HepG2 (cell line): ENCODE results near the gene DHX16. TPM values are rescaled to one million over a fixed set of nuclear protein-coding genes. Genes with fewer than 3 reads are reported as not detected.

Source experiments
- CAMTA2 ChIP-seq: sonication (generic); formaldehyde crosslinking; IDR thresholded peaks from 2 replicates; pipeline ENCODE4 v1.4.0; 2020; ENCODE audit warnings: mild to moderate bottlenecking, missing genetic modification reagents, borderline replicate concordance
- GFI1 ChIP-seq: sonication (generic); formaldehyde crosslinking; IDR thresholded peaks from 2 replicates; pipeline ENCODE4 v1.5.0; 2020; ENCODE audit warnings: missing genetic modification reagents, mild to moderate bottlenecking, borderline replicate concordance
- GZF1 ChIP-seq: sonication (generic); formaldehyde crosslinking; IDR thresholded peaks from 2 replicates; pipeline ENCODE4 v1.5.1; 2020; ENCODE audit warnings: mild to moderate bottlenecking, missing genetic modification reagents
- JUN ChIP-seq: sonication (generic); formaldehyde crosslinking; IDR thresholded peaks from 2 replicates; pipeline ENCODE4 v1.4.0; 2020; ENCODE audit warnings: mild to moderate bottlenecking, missing genetic modification reagents
- MXD1 ChIP-seq: sonication (generic); formaldehyde crosslinking; IDR thresholded peaks from 2 replicates; pipeline ENCODE4 v1.4.0; 2020; ENCODE audit warnings: mild to moderate bottlenecking, missing genetic modification reagents
- NFYC ChIP-seq: IDR thresholded peaks from 2 replicates; pipeline ENCODE4 v1.6.1; 2016; ENCODE audit warnings: missing genetic modification reagents, missing compliant biosample characterization
- RERE ChIP-seq: IDR thresholded peaks from 2 replicates; pipeline ENCODE4 v1.6.1; 2016; ENCODE audit warnings: low read depth, missing genetic modification reagents, missing compliant biosample characterization
- ZMYM3 ChIP-seq: sonication (generic); formaldehyde crosslinking; IDR thresholded peaks from 2 replicates; pipeline ENCODE4 v1.5.1; 2020; ENCODE audit warnings: mild to moderate bottlenecking, missing genetic modification reagents
- ZNF12 ChIP-seq: sonication (generic); formaldehyde crosslinking; IDR thresholded peaks from 2 replicates; pipeline ENCODE4 v1.5.0; 2020; ENCODE audit warnings: missing genetic modification reagents
- ZNF17 ChIP-seq: sonication (generic); formaldehyde crosslinking; IDR thresholded peaks from 2 replicates; pipeline ENCODE4 v1.5.0; 2020; ENCODE audit warnings: mild to moderate bottlenecking, missing genetic modification reagents
- ZNF263 ChIP-seq: sonication (generic); formaldehyde crosslinking; IDR thresholded peaks from 2 replicates; pipeline ENCODE4 v1.4.0; 2020; ENCODE audit warnings: missing genetic modification reagents
- ZNF496 ChIP-seq: sonication (generic); formaldehyde crosslinking; IDR thresholded peaks from 2 replicates; pipeline ENCODE4 v1.8.1; 2023; ENCODE audit warnings: mild to moderate bottlenecking, moderate library complexity, missing genetic modification reagents; ENCODE audit not compliant: insufficient replicate concordance
- ZNF589 ChIP-seq: sonication (generic); formaldehyde crosslinking; conservative IDR thresholded peaks from 2 replicates; pipeline ENCODE4 v1.8.0; 2022; ENCODE audit warnings: mild to moderate bottlenecking, moderate library complexity, missing genetic modification reagents
- ZNF619 ChIP-seq: sonication (generic); formaldehyde crosslinking; IDR thresholded peaks from 2 replicates; pipeline ENCODE4 v1.4.0; 2020; ENCODE audit warnings: mild to moderate bottlenecking, missing genetic modification reagents
- ZNF660 ChIP-seq: sonication (generic); formaldehyde crosslinking; IDR thresholded peaks from 2 replicates; pipeline ENCODE4 v1.5.1; 2020; ENCODE audit warnings: mild to moderate bottlenecking, low read depth, missing genetic modification reagents, borderline replicate concordance
- ZNF678 ChIP-seq: sonication (generic); formaldehyde crosslinking; IDR thresholded peaks from 2 replicates; pipeline ENCODE4 v1.4.0; 2020; ENCODE audit warnings: mild to moderate bottlenecking, missing genetic modification reagents
- ZNF784 ChIP-seq: sonication (generic); formaldehyde crosslinking; IDR thresholded peaks from 2 replicates; pipeline ENCODE4 v1.5.1; 2020; ENCODE audit warnings: missing genetic modification reagents, mild to moderate bottlenecking, borderline replicate concordance
- ZNF800 ChIP-seq: sonication (generic); formaldehyde crosslinking; IDR thresholded peaks from 2 replicates; pipeline ENCODE4 v1.4.0; 2020; ENCODE audit warnings: missing genetic modification reagents
- ZNF816 ChIP-seq: sonication (generic); formaldehyde crosslinking; IDR thresholded peaks from 2 replicates; pipeline ENCODE4 v1.8.0; 2022; ENCODE audit warnings: missing genetic modification reagents, mild to moderate bottlenecking, borderline replicate concordance
- ZNF850 ChIP-seq: sonication (generic); formaldehyde crosslinking; conservative IDR thresholded peaks from 2 replicates; pipeline ENCODE4 v1.9.0; 2021; ENCODE audit warnings: mild to moderate bottlenecking, missing genetic modification reagents
- polyA plus RNA-seq, 8 experiments: library from polyadenylated mRNA; depleted of rRNA in 3 of 8; stranded (reverse) in 7 of 8; unstranded in 1 of 8; fragments of >200 nt; fragmentation: Illumina TruSeq in 4 of 8; extraction: Trizol in 4 of 8; gene quantifications; 2 replicates each; pipeline versions ENCODE4 v1.2.1 to v1.2.3, GENCODE V29; 2011 to 2016; ENCODE audit warnings: low read depth in 4 of 8, missing spikeins in 1 of 8, mixed read lengths in 1 of 8; ENCODE audit not compliant: insufficient read depth in 1 of 8
- total RNA-seq, 5 experiments: library from RNA; depleted of rRNA; stranded (reverse); fragments of >200 nt; fragmentation: Illumina TruSeq; extraction: Trizol; gene quantifications; 2 replicates each; pipeline ENCODE4 v1.2.3, GENCODE V29; 2016; ENCODE audit warnings: low read depth in 1 of 5

The DHX16 gene
- total and polyA plus RNA-seq, 2 of the 13 experiments (the other 11 are each of a cell fraction or from before 2014, with no cell fraction given) = 57.0 to 58.5 TPM

GRCh38 chr6:30647242-30648116, 25.3 kb downstream of the DHX16 start (continued):
- TF ChIP-seq ZMYM3 (CRISPR knock-in tag) (peak; percentile 68; the same call in 1 of the 2 replicates), GFI1 (peak; percentile 73; the same call in 1 of the 2 replicates), ZNF816 (CRISPR knock-in tag) (peak; percentile 85; the same call in 1 of the 2 replicates), MXD1 (CRISPR knock-in tag) (peak; percentile 97), JUN (CRISPR knock-in tag) (peak; percentile 32; the same call in 1 of the 2 replicates), ZNF263 (CRISPR knock-in tag) (peak; percentile 92), ZNF12 (no peak), NFYC (no peak), ZNF496 (CRISPR knock-in tag) (no peak), ZNF800 (peak; percentile 96), ZNF784 (CRISPR knock-in tag) (peak; percentile 95; the same call in 1 of the 2 replicates), ZNF17 (CRISPR knock-in tag) (no peak), ZNF589 (CRISPR knock-in tag) (0 out of 2 replicates have a peak, but pooled peaks have one; percentile 70), ZNF619 (CRISPR knock-in tag) (peak; percentile 98; the same call in 1 of the 2 replicates), RERE (CRISPR knock-in tag) (no peak), ZNF660 (CRISPR knock-in tag) (0 out of 2 replicates have a peak, but pooled peaks have one; percentile 22), CAMTA2 (CRISPR knock-in tag) (peak; percentile 98), GZF1 (CRISPR knock-in tag) (peak; percentile 94), ZNF850 (CRISPR knock-in tag) (0 out of 2 replicates have a peak, but pooled peaks have one; percentile 72), ZNF678 (CRISPR knock-in tag) (peak; percentile 88; the same call in 1 of the 2 replicates)
